ENCODE measurements around the gene MRPL54. TPM values are rescaled to one million over a fixed set of nuclear protein-coding genes. Genes with fewer than 3 reads are reported as not detected.

Gene MRPL54
- total RNA-seq, 4 donors from 2014 or later = 52.4 to 76.3 (median 68.0) TPM

DNA sequence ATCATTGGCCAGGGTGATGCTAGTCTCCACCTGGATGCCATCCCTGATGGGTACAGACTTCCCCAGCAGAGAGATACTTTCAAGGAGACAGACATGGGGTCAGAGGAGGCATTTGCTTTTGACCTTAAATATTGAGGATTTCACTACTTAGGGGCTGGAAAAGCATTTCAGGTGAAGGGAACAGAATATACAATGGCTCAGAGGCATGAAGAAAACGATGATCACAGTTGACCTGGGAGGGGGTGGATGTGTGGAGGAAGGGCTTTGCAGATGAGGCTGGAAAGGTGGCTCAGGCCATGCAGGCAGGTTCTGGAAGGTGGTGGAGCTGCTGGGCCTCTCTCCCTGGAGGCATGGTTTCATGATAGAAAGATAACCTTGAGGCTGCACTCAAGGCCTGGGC lies 19.8 kb downstream of the MRPL54 start:
- no peak for DNase-seq (ENCODE audit: low spot score)
- TF ChIP-seq, protein P1, sequence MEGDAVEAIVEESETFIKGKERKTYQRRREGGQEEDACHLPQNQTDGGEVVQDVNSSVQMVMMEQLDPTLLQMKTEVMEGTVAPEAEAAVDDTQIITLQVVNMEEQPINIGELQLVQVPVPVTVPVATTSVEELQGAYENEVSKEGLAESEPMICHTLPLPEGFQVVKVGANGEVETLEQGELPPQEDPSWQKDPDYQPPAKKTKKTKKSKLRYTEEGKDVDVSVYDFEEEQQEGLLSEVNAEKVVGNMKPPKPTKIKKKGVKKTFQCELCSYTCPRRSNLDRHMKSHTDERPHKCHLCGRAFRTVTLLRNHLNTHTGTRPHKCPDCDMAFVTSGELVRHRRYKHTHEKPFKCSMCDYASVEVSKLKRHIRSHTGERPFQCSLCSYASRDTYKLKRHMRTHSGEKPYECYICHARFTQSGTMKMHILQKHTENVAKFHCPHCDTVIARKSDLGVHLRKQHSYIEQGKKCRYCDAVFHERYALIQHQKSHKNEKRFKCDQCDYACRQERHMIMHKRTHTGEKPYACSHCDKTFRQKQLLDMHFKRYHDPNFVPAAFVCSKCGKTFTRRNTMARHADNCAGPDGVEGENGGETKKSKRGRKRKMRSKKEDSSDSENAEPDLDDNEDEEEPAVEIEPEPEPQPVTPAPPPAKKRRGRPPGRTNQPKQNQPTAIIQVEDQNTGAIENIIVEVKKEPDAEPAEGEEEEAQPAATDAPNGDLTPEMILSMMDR (IDR thresholded peaks at IDR 0.05) = no peak
- ATAC-seq (ENCODE audit: low FRiP score) = no peak

DNA sequence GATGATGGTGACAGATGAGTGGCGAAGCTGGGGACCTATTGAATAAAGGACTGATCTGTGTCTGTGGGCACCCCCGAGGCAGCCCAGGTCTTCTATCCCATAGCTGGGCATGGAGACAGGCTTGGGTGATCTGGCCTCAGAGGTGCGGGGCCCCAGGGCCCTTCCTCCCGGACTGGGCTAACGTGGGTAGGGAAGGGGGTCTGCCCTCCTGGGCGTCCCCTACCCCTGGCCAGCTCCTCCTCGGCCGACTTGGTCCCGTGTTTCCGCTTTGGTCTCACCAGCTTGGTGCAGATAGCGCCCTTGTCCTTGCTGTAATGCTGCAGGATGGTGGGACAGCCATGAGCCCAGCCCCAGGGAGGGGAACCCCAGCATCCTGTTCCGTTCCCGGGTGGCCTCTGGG lies 20.4 kb downstream of the MRPL54 start:
- ATAC-seq (ENCODE audit: low FRiP score) = no peak

DNA sequence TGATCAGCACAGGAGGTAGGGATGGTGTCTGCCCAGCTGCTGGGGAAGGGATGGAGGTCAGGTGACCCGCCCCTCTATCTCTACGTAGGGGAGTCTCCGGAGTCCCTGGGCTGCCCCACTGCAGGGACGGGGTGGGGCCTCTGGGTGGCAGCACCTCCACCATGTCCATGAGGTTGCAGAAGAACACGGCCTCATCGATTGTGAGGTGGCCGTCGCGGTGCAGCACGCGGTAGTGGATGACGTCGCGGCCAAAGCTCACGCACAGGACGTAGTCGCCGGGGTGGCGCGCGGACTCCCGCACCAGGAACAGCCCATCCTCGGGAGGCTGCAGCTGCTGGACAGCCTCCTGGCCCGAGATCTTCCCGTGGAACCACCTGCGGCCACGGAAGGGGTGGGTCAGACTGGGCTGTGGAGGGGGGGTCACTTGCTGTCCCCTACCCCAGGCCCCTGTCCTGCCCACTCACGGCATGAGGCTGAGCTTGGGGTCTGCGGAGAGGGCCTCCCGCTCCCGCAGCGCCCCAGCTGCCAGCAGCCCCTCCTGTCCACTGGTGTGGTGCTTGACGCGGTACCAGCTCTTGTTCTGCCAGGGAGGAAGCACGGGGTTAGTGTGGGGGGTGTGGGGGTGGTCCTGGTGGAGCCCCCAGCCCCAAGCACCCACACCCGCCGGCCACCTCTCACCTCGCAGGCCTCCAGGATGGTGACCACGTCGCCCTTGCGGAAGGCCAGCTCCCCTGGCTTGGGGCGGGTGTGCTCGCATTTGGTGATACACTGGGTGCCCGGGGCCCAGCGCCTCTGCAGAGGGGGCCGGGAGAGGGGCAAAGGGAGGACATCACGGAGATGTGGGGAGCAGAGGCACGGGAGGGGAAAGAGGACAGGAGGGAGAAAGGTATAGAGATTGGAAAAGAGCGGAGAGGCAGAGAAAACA lies 21.4 kb downstream of the MRPL54 start:
- TF ChIP-seq, protein P1 (IDR thresholded peaks at IDR 0.05) = no peak
- no peak for DNase-seq (ENCODE audit: low spot score)
- ATAC-seq (ENCODE audit: low FRiP score) = no peak

More for the DNA sequence above, 20.4 kb downstream of the MRPL54 start:
- TF ChIP-seq, protein P1 (IDR thresholded peaks at IDR 0.05) = no peak
- no peak for DNase-seq (ENCODE audit: low spot score)

DNA sequence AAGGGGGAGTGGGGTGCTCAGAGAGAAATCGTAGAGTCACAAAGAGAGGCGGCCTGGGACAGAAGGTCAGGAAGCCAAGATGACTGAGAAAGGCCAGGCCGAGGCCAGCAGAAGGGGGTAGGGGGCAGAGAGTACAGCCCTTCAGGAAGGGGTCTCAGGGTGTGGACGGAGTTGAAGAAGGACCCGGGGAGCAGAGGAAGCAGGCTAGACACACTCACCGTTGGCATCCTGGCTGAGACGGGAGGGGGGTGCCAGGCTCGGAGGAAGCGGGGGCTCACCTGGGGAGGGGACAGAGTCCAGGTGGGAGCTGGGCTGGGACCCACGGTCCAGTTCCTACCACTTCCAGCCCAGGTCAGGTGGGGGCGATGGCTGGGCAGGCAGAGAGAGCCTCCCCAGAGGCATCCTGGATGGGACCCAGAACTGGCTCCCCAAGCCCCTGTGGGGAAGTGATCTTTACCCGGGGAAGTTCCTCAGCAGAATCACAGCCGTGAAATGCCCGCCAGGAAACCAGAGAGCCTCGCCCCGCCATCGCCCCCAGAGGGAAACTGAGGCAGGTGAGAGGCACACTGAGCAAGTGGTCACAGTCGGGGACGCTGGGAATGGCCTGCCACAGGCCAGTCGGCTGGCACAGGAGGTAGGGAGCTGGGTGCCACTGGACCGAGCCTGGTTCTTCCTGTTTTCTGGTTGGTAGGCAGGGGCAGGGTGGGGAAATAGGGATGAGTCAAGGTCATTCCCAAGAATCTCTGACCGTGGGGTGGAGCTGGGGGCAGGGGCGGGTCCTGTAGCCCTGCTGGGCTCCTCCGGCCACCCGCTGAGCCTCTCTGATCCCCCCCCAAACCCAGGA lies 22.3 kb downstream of the MRPL54 start:
- ATAC-seq (ENCODE audit: low FRiP score) = no peak
- no peak for DNase-seq (ENCODE audit: low spot score)
- TF ChIP-seq, protein P1 (IDR thresholded peaks at IDR 0.05) = no peak

DNA sequence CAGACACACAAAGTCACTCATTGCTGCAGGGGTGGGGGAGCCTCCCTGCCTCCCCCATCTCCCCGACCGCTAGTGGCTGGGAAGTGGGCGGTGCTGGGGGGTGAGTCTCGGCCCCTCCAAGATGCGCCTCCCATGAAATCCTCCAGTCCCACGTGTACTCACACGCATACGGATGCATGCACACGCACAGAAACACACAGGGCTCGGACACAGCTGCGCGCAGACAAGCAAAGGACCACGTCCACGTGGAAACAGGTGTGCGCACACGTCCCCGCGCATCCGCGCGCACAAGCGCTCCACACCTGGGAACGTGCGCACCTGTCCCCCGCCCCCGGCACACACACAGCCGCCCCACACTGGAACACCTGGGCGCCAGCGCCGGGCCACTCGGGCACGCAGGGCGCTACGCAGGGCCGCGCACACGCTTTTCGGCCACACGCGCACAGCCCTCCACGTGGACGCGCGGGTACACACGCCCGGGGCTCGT lies 23.0 kb downstream of the MRPL54 start:
- TF ChIP-seq, protein P1 (IDR thresholded peaks at IDR 0.05) = no peak
- no peak for ATAC-seq (ENCODE audit: low FRiP score)

DNA sequence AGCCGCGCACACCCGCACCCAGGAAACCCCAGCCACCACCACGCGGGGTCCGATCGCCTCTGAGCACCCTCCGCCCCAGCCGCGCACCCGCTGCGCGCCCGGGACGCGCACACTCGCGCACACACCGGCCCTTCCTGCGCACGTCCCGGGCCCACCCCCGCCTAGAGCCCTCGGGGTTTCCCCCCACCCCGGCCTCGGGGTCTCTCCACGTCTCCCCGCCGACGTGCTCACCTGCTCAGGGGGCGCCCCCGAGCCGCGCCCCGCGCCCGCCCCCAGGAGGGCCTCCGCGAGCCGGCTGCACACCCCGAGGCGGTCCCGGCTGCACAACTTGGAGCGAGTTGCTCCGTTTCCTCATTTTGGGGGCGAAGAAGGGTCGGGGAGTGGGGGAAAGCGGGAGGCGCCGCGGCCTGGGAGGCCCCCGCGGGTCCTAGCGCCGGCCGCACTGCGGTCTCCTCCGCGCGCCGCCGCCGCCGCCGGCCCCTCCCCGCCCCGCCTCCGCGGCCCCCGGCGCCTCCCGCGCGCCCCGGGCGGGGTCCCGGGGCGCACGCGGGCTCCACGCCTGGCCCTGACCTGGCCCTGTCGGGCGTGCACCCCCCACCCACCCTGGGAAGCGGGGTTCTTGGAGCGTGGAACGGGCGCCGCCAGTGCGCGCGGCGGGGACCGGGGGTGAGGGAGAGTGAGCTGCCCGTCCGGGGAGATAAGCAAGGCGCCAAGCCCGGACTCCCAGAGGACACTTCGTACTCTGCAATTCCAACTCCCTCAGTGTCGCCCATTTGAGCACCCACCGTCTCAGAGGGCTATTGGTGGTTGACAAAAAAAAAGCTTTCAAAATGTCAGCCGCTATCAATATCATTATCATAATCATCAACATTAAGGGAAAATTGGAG lies 23.7 kb downstream of the MRPL54 start, which contains the start of gene MATK:
TSS of gene MATK (minus strand) at position 444 of the 887 bp plus-strand sequence. CDS start 1,246 bp downstream, outside the sequence.
- no peak for DNase-seq (ENCODE audit: low spot score)
- ATAC-seq (ENCODE audit: low FRiP score) = no peak
- TF ChIP-seq, protein P1 (IDR thresholded peaks at IDR 0.05) = no peak

More for the DNA sequence above, 23.0 kb downstream of the MRPL54 start:
- no peak for DNase-seq (ENCODE audit: low spot score)
